ENCODE measurements around the gene ST3GAL4. TPM values are rescaled to one million over a fixed set of nuclear protein-coding genes. Genes with fewer than 3 reads are reported as not detected.
"Not testable (repeated sequence)": the region's sequence is repeated elsewhere in the genome, so short reads cannot be mapped to it uniquely, and the experiment has no call there.

The ST3GAL4 gene
- total RNA-seq, 1 donor = 13.8 TPM

DNA sequence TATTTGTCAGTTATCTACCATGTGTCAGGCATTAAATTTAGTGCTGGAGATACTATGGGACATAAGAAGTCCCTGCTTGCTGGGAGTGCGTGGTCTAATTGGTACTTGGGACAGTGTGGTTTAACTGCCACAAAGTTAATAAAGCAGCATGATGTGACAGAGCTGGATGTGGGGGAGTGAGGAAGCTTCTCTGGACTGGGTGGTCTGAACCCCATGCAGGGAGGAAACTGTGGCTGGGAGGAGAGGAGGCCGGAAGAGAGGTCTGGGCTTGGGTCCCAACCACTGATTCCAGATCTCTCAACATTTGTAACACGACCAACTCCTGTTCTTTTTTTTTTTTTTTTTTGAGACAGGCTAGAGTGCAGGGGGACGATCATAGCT, 37.1 kb downstream of the ST3GAL4 start:
- Histone ChIP-seq H3K27me3 (ENCODE audit: insufficient read depth, low read length) (no peaks in the 10 kb centered on the region), H3K4me3 (ENCODE audit: insufficient read depth, low read length) (no peak overlapping the region), H3K4me1 (ENCODE audit: insufficient read depth, low read length) (no peaks in the 10 kb centered on the region), H3K4me2 (ENCODE audit: insufficient read depth, low read length) (no peak overlapping the region), H4K20me1 (ENCODE audit: insufficient read depth, low read length) (peaks cover 24% of the 10 kb centered on the region), H3K27ac (ENCODE audit: low read depth, low read length) (no peak overlapping the region), H3K9me3 (ENCODE audit: low read depth, low read length) (no peaks in the 10 kb centered on the region), H3K79me2 (ENCODE audit: insufficient read depth, low read length) (peaks cover 24% of the 10 kb centered on the region), H3K36me3 (ENCODE audit: insufficient read depth, low read length) (no peaks in the 10 kb centered on the region), H2AFZ (ENCODE audit: low read length) (no peak overlapping the region)
- TF ChIP-seq, protein P1, sequence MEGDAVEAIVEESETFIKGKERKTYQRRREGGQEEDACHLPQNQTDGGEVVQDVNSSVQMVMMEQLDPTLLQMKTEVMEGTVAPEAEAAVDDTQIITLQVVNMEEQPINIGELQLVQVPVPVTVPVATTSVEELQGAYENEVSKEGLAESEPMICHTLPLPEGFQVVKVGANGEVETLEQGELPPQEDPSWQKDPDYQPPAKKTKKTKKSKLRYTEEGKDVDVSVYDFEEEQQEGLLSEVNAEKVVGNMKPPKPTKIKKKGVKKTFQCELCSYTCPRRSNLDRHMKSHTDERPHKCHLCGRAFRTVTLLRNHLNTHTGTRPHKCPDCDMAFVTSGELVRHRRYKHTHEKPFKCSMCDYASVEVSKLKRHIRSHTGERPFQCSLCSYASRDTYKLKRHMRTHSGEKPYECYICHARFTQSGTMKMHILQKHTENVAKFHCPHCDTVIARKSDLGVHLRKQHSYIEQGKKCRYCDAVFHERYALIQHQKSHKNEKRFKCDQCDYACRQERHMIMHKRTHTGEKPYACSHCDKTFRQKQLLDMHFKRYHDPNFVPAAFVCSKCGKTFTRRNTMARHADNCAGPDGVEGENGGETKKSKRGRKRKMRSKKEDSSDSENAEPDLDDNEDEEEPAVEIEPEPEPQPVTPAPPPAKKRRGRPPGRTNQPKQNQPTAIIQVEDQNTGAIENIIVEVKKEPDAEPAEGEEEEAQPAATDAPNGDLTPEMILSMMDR (IDR thresholded peaks at IDR 0.05; ENCODE audit: extremely low read depth, low read depth, low read length) = no peak
- no peak for DNase-seq (ENCODE audit: insufficient read length, low spot score, missing footprints)

DNA sequence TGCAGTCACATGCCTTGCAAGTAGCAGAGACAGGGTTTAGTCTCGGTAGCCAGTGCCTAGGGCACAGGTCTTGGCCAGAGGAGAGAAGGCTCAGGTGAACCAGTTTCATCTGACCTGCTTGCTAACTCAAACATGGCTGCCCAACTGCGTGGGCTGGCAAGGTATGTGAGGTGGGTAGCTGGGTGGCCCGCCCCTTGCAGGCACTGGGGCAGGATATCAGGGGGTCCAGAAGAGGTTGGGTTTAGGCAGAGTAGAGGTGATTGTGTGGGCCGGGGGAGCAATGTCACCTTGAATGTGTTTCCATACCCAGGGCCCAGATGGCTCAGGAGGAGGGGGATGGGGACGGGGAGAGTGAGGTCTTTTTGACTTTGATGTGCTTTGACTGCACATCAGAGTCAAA, 37.7 kb downstream of the ST3GAL4 start:
- DNase-seq (ENCODE audit: insufficient read length, low spot score, missing footprints) = no peak
- H3K4me1 ChIP-seq (ENCODE audit: insufficient read depth, low read length) = no peaks in the 10 kb centered on the region
- no peak overlapping the region for H3K4me2 ChIP-seq (ENCODE audit: insufficient read depth, low read length)
- TF ChIP-seq, protein P1 (IDR thresholded peaks at IDR 0.05; ENCODE audit: extremely low read depth, low read depth, low read length) = no peak
- no peak overlapping the region for H3K4me3 ChIP-seq (ENCODE audit: insufficient read depth, low read length)
- H4K20me1 ChIP-seq (ENCODE audit: insufficient read depth, low read length) = peaks cover 24% of the 10 kb centered on the region
- no peaks in the 10 kb centered on the region for H3K36me3 ChIP-seq (ENCODE audit: insufficient read depth, low read length)
- peaks cover 26% of the 10 kb centered on the region for H3K79me2 ChIP-seq (ENCODE audit: insufficient read depth, low read length)
- no peaks in the 10 kb centered on the region for H3K9me3 ChIP-seq (ENCODE audit: low read depth, low read length)
- no peak overlapping the region for H3K27ac ChIP-seq (ENCODE audit: low read depth, low read length)
- no peak overlapping the region for H2AFZ ChIP-seq (ENCODE audit: low read length)
- H3K27me3 ChIP-seq (ENCODE audit: insufficient read depth, low read length) = no peaks in the 10 kb centered on the region

DNA sequence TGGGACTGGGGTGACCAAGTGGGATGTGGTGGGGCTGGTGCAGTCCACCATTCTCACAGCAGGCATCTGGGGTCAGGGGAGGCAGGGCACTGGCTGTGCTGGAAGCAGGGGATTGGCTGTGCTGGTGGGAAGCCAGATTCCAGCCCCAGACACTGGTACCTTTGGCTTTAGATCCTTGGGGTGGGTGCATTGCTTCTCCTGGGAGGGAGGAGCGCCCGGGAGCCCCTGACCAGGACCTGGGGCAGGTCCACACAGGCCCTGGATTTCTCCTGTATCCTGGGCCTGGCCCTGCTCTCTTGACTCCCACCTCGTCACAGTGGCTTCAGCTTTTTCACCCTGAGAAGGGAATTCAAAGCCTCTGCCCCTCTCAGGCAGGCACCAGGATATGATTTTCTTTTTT, 38.5 kb downstream of the ST3GAL4 start:
- H4K20me1 ChIP-seq (ENCODE audit: insufficient read depth, low read length) = peaks cover 26% of the 10 kb centered on the region
- H3K79me2 ChIP-seq (ENCODE audit: insufficient read depth, low read length) = peaks cover 26% of the 10 kb centered on the region
- H3K4me2 ChIP-seq (ENCODE audit: insufficient read depth, low read length) = no peak overlapping the region
- H2AFZ ChIP-seq (ENCODE audit: low read length) = no peak overlapping the region
- no peak for DNase-seq (ENCODE audit: insufficient read length, low spot score, missing footprints)
- H3K9me3 ChIP-seq (ENCODE audit: low read depth, low read length) = no peaks in the 10 kb centered on the region
- H3K27ac ChIP-seq (ENCODE audit: low read depth, low read length) = no peak overlapping the region
- no peak overlapping the region for H3K4me3 ChIP-seq (ENCODE audit: insufficient read depth, low read length)
- H3K36me3 ChIP-seq (ENCODE audit: insufficient read depth, low read length) = no peaks in the 10 kb centered on the region
- TF ChIP-seq, protein P1 (IDR thresholded peaks at IDR 0.05; ENCODE audit: extremely low read depth, low read depth, low read length) = no peak
- no peaks in the 10 kb centered on the region for H3K27me3 ChIP-seq (ENCODE audit: insufficient read depth, low read length)
- H3K4me1 ChIP-seq (ENCODE audit: insufficient read depth, low read length) = no peaks in the 10 kb centered on the region

DNA sequence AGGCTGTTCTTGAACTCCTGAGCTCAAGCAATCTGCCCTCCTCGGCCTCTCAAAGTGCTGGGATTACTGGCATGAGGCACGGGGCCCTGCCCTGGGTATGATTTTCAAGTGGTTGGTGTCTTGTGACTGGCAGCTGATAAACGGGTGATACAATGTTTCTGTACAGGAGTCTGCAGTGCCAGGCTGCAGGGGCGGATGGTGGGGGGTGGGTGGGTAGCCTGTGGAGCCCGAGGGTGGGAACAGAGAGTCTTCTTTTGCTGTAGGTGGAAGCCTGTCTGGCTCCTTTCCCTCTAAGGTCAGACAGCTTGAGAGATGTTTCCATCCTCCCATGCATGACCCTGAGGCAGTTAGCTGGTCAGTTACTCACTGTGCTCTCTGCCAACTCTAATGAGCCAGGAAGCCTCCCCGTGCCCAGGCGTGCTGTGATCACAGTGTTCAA, 39.2 kb downstream of the ST3GAL4 start:
- Histone ChIP-seq H3K79me2 (ENCODE audit: insufficient read depth, low read length) (peaks cover 26% of the 10 kb centered on the region), H4K20me1 (ENCODE audit: insufficient read depth, low read length) (peaks cover 26% of the 10 kb centered on the region)
- not testable (repeated sequence) for H2AFZ ChIP-seq (ENCODE audit: low read length); H3K4me2 ChIP-seq (ENCODE audit: insufficient read depth, low read length); H3K9me3 ChIP-seq (ENCODE audit: low read depth, low read length); H3K27ac ChIP-seq (ENCODE audit: low read depth, low read length); H3K27me3 ChIP-seq (ENCODE audit: insufficient read depth, low read length); H3K4me1 ChIP-seq (ENCODE audit: insufficient read depth, low read length); H3K36me3 ChIP-seq (ENCODE audit: insufficient read depth, low read length); H3K4me3 ChIP-seq (ENCODE audit: insufficient read depth, low read length)
- peak; percentile 43 for DNase-seq (ENCODE audit: insufficient read length, low spot score, missing footprints)

DNA sequence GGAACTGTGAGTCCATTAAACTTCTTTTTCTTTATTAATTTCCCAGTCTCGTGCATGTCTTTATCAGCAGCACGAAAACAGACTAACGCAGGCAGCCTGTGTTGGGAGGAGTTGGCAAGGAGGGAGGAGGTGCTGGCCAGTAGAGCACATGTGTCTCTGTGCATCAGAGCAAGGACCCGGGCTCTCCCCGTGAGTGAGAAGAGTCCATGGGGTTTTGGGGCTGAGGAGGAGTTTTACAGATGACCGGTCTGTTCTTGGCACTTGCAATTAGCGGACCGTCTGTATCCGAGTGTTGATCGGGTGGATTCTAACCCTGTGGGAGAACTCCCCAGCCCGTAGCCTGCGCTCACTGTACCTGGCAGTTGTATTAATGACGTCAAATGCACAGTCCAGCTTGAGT, 40.3 kb downstream of the ST3GAL4 start:
- not testable (repeated sequence) for H2AFZ ChIP-seq (ENCODE audit: low read length); DNase-seq (ENCODE audit: insufficient read length, low spot score, missing footprints); H3K27ac ChIP-seq (ENCODE audit: low read depth, low read length); H3K4me1 ChIP-seq (ENCODE audit: insufficient read depth, low read length); H3K4me3 ChIP-seq (ENCODE audit: insufficient read depth, low read length); H3K9me3 ChIP-seq (ENCODE audit: low read depth, low read length); H3K27me3 ChIP-seq (ENCODE audit: insufficient read depth, low read length); H3K4me2 ChIP-seq (ENCODE audit: insufficient read depth, low read length); H3K36me3 ChIP-seq (ENCODE audit: insufficient read depth, low read length)
- H3K79me2 ChIP-seq (ENCODE audit: insufficient read depth, low read length) = peaks cover 24% of the 10 kb centered on the region
- peaks cover 35% of the 10 kb centered on the region for H4K20me1 ChIP-seq (ENCODE audit: insufficient read depth, low read length)

DNA sequence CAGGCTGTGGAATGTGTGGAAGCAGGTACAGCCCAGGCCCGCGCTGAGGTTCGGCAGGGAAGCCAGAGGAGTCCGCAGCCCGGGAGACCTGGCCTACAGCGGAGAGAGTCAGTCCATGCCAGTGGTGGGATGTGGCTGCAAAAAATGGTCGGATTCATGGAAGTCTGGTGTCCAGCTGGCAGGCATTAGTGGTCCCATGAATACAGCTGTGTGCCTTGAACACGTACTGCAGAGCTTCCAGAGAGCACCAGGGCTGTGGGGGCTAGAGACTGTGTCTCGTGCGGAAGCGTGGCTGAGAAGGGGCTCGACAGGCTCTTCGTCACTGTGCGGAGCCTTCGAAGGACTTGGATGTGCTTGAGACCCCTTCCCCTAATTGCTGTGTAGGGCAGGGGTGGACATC, 40.8 kb downstream of the ST3GAL4 start:
- H2AFZ ChIP-seq (ENCODE audit: low read length); H3K4me2 ChIP-seq (ENCODE audit: insufficient read depth, low read length); H3K36me3 ChIP-seq (ENCODE audit: insufficient read depth, low read length); H3K9me3 ChIP-seq (ENCODE audit: low read depth, low read length); H3K4me1 ChIP-seq (ENCODE audit: insufficient read depth, low read length); H3K4me3 ChIP-seq (ENCODE audit: insufficient read depth, low read length); H3K27ac ChIP-seq (ENCODE audit: low read depth, low read length); H3K27me3 ChIP-seq (ENCODE audit: insufficient read depth, low read length); DNase-seq (ENCODE audit: insufficient read length, low spot score, missing footprints): not testable (repeated sequence)
- H3K79me2 ChIP-seq (ENCODE audit: insufficient read depth, low read length) = peaks cover 19% of the 10 kb centered on the region
- H4K20me1 ChIP-seq (ENCODE audit: insufficient read depth, low read length) = peaks cover 31% of the 10 kb centered on the region
